Dermis blood vessel endothelial cell (primary cell): ENCODE results near the gene CNOT3. TPM values are rescaled to one million over a fixed set of nuclear protein-coding genes. Genes with fewer than 3 reads are reported as not detected.
"Not testable (repeated sequence)": the region's sequence is repeated elsewhere in the genome, so short reads cannot be mapped to it uniquely, and the experiment has no call there.

Experiments
- DNase-seq: peaks from one replicate; pipeline ENCODE4 v3.0.0; 2010
- total RNA-seq: library from RNA; depleted of rRNA; stranded (reverse); fragments of >200 nt; gene quantifications from 2 replicates; pipeline ENCODE4 v1.2.3, GENCODE V29; 2014

Gene CNOT3
- 13.3 and 28.4 TPM in 2 replicates for total RNA-seq

DNA sequence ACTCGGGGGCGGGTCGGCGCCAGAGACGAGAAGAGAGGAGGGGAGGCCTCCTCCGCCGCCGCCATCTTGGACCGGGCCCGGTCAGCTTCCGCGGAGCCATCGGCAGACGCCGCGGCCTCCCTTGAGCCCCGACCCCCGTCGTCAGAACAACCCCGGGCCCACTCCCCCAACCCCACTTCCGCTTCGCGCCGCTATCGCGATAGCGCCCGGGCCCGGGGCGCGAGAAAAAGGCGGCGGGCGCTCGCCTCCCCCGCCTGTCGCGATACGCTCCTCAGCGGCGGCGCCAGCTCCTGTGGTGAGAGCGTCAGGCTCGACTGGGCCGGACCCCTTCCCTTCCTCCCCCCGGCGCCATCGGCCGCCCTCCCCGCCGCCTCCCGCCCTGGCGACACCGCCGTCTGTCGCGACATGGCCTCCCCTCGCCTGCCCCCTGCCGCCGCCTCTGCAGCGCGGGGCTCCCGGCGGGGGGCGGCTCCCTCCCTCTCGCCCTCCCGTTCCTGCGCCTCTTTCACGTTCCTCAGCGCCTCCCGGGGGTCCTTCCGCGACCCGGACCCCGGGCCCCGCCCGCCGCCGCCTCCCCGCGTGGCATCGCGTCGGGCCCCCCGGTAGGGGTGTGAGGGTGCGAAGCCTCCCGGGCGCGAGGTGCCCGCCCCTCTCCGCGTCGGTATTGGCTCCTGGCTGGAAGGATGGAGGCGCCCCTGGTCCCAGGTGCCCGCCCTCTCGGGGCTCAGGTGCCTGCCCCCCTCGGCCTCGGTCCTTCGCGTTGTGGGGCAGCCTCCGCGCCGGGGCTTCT is at the start of gene CNOT3:
TSS of gene CNOT3 (plus strand) at position 64 of the 790 bp plus-strand sequence. CDS start 5,217 bp downstream, outside the sequence.
- no peak for DNase-seq

DNA sequence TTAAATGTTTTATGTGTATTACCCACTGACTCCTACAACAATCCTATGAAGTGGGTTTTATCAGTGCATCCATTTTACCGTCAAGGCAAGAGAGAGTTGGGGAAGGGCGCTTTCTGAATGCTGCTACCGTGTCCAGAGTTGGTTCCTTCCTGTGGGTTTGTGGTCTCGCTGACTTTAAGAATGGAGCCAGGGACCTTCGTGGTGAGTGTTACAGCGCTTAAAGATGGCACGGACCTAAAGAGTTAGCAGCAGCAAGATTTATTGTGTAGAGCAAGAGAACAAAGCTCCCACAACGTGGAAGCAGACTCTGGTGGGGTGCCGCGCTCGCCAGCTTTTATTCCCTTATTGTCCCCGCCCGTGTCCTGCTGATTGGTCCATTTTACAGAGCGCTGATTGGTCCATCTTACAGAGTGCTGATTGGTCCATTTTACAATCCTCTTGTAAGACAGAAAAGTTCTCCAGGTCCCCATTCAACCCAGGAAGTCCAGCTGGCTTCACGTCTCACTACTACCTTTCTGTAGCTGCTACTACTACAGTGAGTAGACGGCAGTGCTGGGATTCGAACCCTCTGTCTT is 43.0 kb upstream of the CNOT3 start:
- no peak for DNase-seq

- DNase-seq, result no peak
Measured at GRCh38 chr19:54095136-54095858, 42.3 kb upstream of the CNOT3 start.

DNA sequence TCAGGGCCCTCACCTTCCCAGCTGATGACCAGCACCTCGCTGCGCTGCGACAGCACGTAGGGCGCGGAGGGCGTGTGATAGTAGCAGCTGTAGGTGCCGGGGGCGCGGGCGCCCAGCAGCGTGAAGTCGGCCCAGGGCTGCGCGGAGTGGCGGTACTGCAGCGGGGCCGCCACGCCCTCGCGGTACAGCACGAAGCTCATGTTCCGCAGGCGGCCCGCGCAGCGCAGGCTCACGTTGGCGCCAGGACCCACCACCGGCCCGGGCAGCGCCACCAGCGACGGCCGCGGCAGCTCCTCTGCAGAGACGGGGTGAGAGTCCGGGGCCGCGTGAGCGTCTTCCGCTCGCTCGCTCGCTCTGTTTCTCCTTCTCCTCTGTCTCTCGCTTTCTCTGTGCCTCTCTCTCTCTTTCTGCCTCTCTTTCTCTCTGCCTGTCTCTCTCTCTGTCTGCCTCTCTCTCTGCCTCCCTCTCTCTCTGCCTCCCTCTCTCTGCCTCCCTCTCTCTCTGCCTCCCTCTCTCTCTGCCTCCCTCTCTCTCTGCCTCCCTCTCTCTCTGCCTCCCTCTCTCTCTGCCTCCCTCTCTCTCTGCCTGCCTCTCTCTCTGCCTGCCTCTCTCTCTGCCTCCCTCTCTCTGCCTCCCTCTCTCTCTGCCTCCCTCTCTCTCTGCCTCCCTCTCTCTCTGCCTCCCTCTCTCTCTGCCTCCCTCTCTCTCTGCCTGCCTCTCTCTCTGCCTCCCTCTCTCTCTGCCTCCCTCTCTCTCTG is 41.5 kb upstream of the CNOT3 start:
- peak; percentile 49 for DNase-seq

DNA sequence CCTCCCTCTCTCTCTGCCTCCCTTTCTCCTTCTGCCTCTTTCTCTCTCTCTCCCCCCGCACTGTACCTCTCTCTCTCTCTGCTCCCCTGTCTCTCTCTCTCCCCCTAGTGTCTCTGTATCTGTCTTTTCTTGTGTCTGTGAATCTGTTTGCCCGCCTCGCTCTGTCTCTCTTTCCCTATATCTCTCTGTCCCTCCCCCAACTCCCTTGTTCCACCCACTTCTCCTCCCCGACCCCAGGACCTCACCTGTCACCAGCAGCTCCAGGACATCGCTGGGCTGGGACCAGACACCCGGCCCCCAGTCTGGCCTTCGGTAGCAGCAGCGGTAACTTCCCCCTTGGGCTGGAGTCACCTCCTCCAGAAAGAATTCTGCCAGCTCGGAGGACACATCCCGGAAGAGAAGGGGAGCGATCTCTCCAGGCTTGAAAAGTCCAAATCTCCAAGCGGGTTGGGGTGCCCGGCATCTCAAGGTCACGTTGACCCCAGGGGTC is 40.9 kb upstream of the CNOT3 start:
- DNase-seq, result peak; percentile 13

GRCh38 chr19:54099190-54099902 is 38.2 kb upstream of the CNOT3 start:
- no peak for DNase-seq

DNA sequence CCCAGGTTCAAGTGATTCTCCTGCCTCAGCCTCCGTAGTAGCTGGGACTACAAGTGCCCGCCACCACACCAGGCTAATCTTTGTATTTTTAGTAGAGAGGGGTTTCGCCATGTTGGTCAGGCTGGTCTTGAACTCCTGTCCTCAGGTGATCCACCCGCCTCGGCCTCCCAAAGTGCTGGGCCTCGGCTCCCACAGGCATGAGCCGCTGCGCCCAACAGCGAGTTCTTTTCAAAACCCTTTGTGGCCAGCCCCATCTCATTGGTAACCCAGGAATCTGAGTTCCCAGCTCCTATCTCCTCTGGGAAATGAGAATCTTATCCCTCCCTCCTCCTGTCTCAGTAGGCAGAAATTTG is 37.7 kb upstream of the CNOT3 start:
- not testable (repeated sequence) for DNase-seq

GRCh38 chr19:54100561-54100960 is 37.0 kb upstream of the CNOT3 start, which contains the start of gene OSCAR:
OSCAR (minus strand) TSS chr19:54100803; CDS start chr19:54100792, 11 bp downstream.
- DNase-seq, result no peak

DNA sequence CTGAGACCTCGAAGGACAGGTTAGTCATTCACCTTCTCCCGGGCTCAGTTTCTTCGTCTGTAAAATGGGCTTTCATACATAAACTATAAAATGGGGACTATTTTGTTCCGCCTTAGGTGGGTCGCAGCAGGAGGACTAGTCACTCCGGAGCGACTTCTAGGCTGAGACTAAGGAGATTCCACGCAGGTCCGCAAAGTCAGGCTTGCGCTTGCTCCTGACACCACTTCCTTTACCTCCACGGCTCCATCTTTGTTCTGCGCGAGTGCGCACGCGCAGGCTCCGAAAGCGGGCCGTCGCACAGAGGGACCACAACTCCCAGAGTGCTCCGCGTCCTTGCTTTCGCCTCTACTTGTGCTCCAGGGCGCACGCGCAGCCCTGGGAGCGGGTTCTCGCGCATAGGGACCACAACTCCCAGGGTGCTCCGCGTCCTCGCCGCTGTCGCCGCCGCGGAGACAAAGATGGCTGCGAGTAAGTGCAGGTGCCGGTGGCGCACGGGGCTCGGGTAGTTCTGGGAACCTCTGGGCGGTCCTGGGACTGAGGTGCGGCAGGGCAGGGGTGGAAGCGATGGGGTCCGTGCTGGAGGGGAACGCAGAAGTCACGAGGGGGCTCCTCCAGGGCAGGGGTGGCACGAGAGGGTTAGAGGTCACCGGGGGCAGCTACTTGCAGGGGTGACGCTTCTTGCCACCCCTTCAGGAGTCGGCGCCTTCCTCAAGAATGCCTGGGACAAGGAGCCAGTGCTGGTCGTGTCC is 35.0 kb upstream of the CNOT3 start, which contains the start of gene NDUFA3:
TSS of gene NDUFA3 (plus strand) at position 435 of the 749 bp plus-strand sequence. CDS start at position 459, 24 bp downstream.
- peak; percentile 99 for DNase-seq

DNA sequence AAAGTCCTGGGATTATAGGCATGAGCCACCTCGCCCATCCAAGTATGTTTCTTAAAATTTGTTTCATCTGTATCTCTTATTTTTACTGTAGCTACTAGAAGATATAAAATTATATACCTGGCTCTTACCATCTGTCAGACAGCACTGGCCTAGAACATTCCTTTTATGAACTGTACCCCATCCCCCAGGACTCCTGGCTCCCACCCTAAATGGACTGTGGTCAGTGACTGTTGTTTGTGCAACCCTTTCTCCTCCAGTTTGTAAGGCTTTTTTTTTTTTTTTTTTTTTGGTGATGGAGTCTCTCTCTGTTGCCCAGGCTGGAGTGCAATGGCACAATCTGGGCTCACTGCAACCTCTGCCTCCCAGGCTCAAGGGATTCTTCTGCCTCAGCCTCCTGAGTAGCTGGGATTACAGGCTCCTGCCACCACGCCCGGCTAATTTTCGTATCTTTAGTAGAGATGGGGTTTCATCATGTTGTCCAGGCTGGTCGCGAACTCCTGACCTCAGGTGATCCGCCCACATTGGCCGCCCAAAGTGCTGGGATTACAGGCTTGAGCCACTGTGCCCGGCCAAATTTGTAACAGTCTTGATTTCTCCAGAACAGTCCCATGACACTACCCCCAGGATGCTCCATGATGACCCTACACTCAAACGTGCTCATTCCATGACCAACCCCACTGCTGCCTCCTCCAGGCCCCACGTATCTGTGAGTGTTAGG is 32.4 kb upstream of the CNOT3 start:
- no peak for DNase-seq

GRCh38 chr19:54105796-54106195 is 31.8 kb upstream of the CNOT3 start:
- DNase-seq, result no peak

GRCh38 chr19:54106716-54107115 is 30.8 kb upstream of the CNOT3 start:
- DNase-seq, result no peak

GRCh38 chr19:54107876-54108490 is 29.6 kb upstream of the CNOT3 start:
- no peak for DNase-seq

GRCh38 chr19:54108496-54108895 is 29.1 kb upstream of the CNOT3 start:
- DNase-seq, result no peak

DNA sequence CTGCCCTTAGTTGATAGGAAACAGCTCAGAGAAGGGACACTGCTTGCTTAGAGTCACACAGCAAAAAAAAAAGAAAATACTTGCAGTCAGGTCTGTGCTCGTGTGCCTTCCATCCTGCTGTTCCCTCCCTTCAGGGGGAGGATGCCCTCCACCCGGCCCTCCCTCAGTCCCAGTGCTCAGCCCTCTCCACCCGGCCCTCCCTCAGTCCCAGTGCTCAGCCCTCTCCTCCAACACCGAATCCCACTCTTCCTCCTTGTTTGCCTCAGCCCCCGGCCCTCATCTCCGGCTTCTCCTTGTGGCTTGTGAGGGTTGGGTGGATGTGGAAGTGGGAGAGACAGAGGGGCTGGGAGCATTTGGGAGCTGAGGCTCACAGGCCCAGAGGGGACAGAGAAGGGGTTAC is 27.9 kb upstream of the CNOT3 start:
- DNase-seq, result no peak

DNA sequence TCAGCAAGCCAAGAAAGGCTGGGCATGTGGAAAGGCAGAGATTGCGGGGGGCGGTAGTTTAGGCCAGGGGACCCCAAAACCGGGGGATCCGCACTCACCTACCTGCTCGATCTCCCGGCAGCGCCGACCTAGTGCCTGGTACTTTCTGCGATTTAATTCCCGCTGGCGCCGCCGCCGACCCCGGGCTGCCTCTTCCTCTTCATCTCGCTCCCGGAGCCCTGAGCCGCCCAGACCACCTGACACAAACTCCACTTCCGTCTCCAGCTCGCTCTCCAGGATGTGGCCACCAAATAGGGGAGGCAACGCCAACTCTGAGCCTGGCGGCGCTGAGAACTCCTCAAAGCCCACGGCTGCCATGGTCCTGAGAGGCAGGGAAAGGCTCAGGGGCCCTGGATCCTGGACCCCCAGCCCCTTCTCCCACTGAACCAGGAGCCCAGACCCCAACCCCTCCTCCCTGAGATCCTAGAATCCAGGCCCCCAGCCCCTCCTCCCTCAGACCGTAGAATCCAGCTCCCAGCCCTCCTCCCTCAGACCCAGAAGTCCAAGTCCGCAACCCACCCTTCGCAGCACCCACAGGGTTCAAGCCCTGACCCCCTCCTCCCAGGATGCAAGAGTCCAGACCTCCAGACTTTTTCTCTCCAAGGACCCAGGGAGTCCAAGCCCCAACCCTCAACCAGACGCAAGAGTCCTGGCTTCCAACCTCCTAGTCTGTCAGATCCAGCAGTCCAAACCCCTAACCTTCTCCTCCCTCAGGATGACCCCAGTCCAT is 23.0 kb upstream of the CNOT3 start:
- peak; percentile 78 for DNase-seq

DNA sequence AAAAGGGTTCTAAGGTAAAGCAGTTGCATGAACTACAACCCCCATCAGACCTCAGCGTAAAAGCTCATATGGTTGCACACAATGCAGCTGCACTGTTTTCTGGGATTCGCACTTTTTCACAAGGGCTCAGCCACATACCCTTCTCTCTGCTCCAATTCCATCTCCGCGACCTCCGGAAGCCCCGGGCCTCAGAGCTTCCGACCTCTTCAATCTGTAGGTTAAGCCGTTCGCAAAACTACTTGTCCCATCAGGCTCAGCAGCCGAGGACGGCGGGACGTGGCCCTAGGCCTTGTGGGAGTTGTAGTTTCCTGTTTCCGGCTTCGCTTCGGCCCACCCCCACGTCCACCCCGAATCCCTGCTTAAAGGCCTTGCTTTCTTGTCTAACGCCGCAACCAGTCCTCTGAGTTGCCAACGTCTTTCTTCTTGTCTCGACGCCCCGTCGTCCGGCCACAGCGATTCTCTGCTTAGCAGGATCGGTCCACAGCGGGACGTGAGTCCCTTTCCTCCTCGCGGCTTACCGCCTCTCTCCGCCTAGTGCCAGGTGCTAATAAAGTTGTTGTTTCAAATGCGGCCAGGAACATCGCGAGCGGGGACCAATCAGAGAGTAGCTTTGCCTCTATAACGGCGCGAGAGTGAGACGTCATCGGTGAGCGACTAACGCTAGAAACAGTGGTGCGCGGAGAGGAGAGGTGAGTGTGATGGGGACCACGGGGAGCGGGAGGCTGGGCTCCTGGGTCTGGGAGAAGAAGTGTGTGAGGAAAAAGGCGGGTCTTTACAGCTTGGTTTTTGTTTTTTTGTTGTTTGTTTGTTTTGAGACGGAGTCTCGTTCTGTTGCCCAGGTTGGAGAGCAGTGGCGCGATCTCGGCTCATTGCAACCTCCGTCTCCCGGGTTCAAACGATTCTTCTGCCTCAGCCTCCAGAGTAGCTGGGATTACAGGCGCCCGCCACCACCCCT is 22.2 kb upstream of the CNOT3 start, which contains the start of the genes PRPF31 and TFPT:
TSS of gene PRPF31 (plus strand) at position 646 of the 955 bp plus-strand sequence. CDS start 2,525 bp downstream, outside the sequence.
TSS of gene TFPT (minus strand) at position 549 of the 955 bp plus-strand sequence. CDS start at position 161, 388 bp downstream.
- peak; percentile 99 for DNase-seq

- DNase-seq, result no peak
Measured at GRCh38 chr19:54121259-54121658, 16.3 kb upstream of the CNOT3 start.
